Stimulated activated CD8-positive, alpha-beta memory T cell treated with anti-CD3 and anti-CD28 coated beads, Interleukin-7, amount 100 ng/mL, for 4 hours (primary cell): ENCODE measurements around the gene PFN3.
A peak's percentile ranks its signal among the peaks of the same experiment; 100 is the strongest.

Experiments used
- DNase-seq, 2 donors: peaks; one replicate each; pipeline ENCODE4 v3.0.0-alpha.2; 2020; ENCODE audit warnings: low read depth in 2 of 2

Gene PFN3

GRCh38 chr5:177359860-177360259 lies 40.6 kb downstream of the PFN3 start:
- no peak for DNase-seq

GRCh38 chr5:177359451-177359851 lies 41.0 kb downstream of the PFN3 start:
- no peak for DNase-seq

GRCh38 chr5:177358370-177358819 lies 42.1 kb downstream of the PFN3 start:
- DNase-seq = no peak

- peak; percentile 38 to 64 for DNase-seq
These were observed 42.8 kb downstream of the PFN3 start, which contains the start of gene RGS14 for GRCh38 chr5:177357459-177358351. Gene RGS14 (plus strand): TSS chr5:177357924. CDS start chr5:177358025, 101 bp downstream.

GRCh38 chr5:177357146-177357458 lies 43.4 kb downstream of the PFN3 start:
- DNase-seq = no peak

- DNase-seq = no peak
These were observed 43.7 kb downstream of the PFN3 start for GRCh38 chr5:177356746-177357145.

- DNase-seq = no peak
These were observed 44.6 kb downstream of the PFN3 start for GRCh38 chr5:177355868-177356168.

- no peak for DNase-seq
These were observed 45.1 kb downstream of the PFN3 start for GRCh38 chr5:177355162-177355867.

GRCh38 chr5:177354711-177355110 lies 45.8 kb downstream of the PFN3 start:
- no peak for DNase-seq

- DNase-seq = no peak
These were observed 46.2 kb downstream of the PFN3 start for GRCh38 chr5:177354256-177354655.

GRCh38 chr5:177353093-177353492 lies 47.4 kb downstream of the PFN3 start:
- no peak for DNase-seq

GRCh38 chr5:177351392-177352329 lies 48.8 kb downstream of the PFN3 start, which contains the start of gene LMAN2:
Gene LMAN2 (minus strand): TSS chr5:177351668. CDS start chr5:177351647, 21 bp downstream.
- DNase-seq = peak; percentile 86

GRCh38 chr5:177350776-177351391 lies 49.6 kb downstream of the PFN3 start:
- DNase-seq = no peak
